GOT3 (cell line): ENCODE measurements around the gene FBN3.

Source experiments
- DNase-seq: peaks from one replicate; lab custom pipeline; 2025; ENCODE audit warnings: mixed read lengths; lab: John Stamatoyannopoulos, UW

The FBN3 gene

DNA sequence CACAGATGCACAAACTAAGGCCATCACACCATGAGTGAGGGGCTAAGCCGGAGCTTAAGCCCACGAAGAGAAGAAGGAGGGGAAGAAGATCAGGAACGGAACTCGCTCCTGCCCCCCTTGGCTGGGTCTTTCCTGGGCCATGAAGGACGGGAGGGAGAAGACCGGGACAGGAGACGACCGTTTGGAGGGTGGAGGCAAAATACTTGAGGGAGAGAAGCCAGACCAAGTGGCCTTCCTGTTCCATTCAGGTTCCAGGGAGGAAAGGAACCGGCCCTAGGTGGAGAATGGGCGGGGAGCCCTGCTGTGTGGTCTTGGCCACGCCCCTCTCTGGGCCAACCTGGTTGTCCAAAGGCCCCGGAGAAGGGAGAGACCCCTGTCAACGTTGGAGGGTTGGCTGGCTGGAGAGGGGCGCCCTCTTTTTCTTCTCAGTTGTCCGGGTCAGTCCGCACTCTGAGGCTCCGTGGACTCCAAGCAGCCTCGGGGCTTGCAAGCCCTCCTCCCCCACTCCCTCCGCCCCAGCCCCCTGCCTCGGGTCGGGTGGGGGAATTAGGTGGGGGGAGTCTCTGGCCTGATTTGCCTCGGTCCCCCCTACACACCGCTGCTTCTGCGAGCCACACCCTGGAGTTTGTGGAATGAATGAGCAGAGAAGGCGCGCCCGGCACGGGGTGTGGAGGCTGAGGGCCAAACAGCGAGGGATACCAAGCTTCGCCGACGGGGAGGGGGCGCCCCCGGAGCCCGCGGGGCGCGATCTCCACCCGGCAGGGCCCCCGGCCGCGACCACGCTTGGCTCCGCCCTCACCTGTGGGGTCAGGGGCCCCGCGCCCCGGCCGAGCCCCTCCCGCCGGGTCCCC lies 757 bp downstream of the FBN3 start:
- no peak for DNase-seq

DNA sequence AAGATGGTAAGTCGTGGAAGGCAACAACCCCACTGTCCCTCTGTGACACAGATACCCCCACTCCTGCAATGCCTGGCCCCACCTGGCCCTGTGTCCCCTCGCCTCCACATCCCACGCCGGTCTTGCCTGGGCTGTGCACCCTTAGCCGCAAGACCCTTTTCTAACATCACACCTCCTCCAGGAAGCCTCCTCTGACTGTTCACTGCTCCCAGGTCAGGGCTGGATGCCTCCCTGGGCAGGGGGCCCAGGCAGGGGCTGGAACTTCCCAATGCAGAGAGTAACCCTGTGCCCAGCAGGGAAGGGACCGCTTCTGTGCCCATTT lies 1.3 kb downstream of the FBN3 start:
- DNase-seq, result no peak

DNA sequence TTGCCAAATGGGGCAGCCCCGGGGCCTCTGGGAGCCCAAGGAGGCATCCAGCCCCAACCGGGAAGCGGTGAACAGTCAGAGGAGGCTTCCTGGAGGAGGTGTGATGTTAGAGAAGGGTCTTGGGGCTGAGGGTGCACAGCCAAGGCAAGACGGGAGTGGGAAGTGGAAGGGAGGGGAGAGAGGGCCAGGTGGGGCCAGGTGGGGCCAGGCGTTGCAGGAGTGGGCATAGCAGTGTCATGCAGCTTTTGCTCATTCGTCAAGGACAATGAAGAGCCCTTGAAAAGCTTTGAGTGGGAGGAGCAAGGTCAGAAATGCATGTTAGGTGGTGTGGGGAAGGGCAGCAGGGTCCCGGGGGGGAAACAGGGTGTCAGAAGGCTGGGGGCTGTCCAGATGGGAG lies 1.8 kb downstream of the FBN3 start:
- no peak for DNase-seq

DNA sequence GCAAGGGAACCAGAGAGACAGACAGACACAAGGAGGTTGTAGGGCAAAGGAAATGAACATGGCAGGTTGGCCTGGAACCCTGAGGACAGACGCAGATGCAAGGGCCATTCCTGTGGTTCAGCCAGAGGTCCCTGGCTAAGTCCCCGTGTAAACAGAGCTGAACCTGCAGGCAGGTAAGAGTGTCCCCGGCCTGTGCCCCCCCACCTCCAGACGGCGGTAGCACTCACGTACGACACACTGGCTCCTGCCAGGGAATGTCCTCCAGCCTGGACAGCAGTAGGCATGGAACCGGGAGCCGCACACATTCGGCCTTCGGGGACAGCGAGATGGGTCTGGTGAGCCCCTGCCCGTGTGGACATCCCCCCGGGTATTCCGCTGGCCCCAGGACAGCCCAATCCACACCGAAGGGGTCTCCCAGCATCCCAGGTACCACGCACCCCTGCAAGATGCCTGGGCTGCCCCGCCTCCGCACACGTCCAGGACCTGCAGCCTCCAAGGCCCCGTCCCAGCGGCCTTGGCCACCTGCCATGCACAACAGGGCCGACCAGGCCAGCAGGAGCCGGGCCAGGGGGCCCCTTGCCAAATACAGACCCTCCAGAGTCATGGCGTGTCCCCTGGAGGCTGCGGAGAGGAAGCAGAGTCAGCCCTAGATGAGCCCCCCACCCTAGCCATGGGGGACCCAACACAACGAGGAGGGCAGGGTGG lies 2.4 kb downstream of the FBN3 start:
- no peak for DNase-seq

DNA sequence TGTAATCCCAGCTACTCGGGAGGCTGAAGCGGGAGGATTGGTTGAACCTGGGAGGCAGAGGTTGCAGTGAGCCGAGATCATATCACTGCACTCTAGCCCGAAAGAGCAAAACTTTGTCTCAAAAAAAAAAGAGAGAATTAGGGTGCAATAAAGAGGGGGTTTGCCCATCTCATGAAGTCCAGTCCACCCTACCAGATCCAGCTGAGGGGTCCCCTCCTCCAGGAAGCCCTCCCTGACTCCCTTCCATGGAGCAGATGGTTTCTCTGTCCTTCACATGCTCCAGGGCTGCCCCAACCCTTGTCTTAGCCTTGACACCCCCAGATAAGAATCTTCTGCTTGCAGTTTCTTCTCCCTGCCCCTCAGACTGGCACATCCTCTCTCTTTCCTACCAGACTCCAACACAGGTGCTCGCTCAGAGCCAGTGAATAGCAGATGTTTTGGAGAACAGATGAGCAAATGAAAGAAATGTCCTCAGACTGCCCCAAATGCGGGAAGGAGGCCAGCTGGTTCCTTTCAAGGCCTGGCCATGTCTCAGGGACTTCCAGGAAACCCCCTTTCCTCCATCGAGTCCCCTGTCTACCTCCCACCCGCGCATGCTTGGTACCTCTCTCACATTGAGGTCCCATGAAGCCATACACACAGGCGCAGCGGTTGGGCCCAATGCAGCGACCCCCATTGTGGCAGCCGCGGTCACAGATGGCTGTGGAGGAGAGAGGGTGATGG lies 5.0 kb downstream of the FBN3 start:
- no peak for DNase-seq

DNA sequence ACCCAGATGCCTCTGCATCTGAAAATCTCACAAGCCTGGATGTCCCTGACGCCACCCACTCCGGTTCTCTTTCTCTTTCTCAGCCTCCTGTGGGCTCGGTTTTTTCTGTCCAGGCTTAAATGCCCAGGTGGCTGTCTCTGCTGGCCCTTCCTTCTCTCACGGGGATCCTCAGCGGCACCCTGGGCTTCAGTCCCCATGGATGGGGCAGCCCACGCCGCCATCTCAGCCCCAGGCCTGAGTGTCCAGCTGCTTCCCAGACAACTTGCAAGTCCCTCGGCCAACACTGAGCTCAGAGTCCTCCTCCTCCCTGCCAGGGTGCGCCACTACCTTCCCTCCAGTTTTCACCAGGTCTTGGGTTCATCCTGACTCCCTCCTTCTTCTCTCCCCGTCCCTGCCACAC lies 6.4 kb downstream of the FBN3 start:
- no peak for DNase-seq

DNA sequence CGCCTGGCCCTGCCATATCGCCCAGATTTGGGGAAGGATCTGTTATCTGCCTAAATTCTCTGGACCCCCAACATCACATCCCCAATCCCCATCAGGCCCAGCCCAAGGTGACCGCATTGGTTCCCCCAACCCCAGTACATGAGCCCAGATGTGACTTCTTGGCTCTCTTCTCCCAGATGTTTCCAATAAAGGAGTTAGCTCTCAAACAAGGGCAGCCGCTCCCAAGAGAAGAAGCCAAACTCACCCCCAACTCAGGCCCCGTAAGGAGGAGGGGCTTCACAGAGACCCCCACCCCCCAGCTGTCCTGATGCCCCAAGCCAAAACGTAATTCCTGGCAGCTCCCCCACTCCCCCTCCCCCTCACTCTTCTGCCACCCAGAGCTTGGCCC lies 6.9 kb downstream of the FBN3 start:
- no peak for DNase-seq

DNA sequence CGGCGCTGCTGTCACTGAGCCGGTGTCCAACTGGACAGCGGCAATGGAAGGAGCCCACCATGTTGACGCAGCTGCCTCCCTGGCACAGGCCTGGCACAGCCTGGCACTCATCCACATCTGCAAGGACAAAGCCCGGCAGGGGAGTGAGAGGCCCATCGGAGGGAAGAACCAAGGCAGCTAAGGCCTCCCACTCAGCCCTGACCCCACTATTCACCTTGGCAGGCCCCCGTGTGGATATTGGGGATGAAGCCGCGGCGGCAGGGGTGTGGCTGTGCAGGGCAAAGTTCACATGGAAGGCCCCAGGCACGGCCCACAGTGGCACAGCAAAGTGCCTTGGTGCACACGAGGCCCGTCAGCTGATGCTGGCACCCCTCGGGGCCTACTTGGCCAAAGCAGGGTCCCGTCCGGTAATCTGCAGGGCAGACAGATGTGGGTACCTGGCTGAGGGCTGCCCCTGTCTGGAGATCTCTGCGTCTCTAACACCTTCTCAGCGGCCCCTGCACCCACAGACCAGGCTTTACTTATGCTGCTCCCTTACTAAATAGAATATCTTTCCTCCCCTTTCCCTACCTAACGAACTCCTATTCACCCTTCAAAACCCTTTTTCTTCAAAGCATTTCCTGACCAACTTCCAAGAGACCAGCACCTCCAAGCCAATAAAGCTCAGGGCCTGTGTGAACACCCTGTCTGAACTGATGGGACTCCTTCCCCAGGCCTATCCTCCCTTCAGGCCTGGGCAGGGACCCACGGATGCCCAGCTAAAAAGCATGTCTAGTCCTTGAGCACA lies 7.5 kb downstream of the FBN3 start:
- no peak for DNase-seq

DNA sequence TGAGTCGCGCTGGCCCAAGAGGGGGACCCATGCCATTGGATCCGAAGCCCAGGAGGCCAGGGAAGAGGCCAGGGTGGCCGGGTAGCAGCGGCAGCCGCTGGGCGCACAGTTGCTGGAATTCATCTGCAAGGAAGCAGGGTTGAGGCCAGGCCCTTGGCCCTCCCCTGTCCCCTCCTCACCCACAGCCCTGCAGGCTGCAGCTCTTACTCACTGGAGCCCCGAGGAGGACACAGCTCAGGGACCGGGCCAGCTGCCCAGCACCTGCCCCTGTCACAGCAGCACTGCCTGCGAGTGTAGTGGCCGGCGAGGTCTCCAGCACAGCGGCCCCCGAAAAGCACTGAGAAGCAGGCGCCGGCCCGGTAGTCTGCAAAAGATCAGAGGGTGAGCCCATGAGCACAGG lies 11.2 kb downstream of the FBN3 start:
- DNase-seq, result no peak

DNA sequence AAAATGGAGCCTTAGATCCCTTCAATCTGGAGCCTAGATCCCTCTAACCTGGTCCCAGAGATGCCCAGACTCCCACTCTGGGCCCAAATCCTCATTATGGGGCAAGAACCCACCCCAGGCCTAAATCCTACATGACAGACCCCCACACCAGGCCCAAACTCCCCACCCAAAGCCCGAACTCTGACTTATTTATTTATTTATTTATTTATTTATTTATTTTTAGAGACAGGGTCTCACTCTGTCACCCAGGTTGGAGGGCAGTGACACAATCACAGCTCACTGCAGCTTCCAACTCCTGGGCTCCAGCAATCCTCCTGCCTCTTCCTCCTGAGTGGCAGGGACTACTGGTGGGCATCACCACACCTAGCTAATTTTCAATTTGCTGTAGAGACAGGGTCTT lies 12.0 kb downstream of the FBN3 start:
- DNase-seq, result no peak

DNA sequence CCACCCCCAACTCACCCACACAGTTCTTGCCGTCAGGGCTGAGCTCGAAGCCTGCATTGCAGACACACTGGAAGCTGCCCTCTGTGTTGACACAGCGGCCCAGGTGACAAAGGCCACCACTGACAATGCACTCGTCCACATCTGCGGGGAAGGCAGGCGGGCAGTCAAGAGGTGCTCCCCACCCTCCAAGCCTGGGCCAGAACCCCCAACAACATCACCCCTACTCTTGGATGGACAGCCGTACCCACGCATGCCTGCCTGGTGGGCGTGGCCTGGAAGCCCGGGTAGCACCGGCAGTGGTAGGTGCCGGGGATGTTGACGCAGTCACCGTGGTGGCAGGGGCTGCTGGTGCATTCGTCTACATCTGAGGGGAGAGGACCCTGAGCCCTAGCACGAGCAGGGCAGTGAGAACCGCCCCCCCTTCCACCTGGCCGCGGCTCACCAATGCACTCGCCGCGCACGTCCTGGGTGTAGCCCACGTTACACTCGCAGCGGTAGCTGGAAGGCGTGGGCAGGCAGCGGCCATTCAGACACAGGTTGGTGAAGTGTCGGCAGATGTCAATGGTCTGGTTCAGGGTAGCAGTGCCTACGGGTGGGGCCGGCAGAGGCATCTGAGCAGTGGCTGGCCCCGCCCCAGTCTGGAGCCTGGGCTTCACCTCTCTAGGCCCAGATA lies 13.3 kb downstream of the FBN3 start:
- DNase-seq, result no peak

DNA sequence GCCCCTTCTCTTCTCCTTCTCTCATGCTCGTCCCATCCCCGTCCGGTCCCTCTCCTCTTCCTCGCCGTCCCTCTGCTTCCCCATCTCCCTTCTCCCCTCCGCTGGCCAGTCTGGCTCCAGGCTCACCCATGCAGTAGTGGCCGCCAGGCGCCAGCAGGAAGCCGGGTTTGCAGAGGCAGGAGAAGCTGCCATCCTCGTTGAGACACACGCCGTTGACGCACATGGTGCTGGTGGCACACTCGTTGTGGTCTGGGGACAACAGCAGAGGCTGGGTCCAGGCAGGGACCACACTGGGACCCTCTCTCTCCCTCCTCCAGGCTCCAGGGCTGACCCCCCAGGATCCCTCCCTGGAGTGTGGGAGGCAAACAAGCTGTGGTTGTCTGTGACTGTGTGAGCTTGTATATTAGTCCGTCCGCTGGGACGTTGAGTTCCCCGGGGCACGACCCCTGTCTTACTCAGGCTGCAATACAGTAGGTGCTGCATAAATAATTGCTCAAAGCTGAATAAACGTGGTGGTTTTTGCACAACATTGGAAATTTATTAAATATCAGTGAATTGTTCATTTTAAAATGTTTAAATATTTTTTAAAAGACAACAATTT lies 16.4 kb downstream of the FBN3 start:
- no peak for DNase-seq

DNA sequence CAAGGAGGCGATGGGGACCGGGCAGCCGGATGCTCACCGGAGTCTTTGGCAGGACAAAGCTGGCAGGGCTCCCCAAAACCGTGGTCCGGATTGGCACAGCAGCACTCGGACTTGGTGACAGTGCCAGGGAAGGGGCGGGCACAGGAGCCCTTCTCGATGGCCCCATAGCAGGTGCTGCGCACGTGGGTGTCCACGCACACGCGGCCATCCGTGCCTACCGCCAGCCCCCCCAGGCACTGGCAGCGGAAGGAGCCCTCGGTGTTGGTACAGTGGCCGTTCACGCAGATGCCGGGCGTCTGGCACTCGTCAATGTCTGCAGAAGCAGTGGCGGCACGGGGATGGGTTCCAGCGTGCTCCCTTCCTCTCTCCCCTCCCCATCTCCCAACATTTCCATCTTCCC lies 17.9 kb downstream of the FBN3 start:
- no peak for DNase-seq

DNA sequence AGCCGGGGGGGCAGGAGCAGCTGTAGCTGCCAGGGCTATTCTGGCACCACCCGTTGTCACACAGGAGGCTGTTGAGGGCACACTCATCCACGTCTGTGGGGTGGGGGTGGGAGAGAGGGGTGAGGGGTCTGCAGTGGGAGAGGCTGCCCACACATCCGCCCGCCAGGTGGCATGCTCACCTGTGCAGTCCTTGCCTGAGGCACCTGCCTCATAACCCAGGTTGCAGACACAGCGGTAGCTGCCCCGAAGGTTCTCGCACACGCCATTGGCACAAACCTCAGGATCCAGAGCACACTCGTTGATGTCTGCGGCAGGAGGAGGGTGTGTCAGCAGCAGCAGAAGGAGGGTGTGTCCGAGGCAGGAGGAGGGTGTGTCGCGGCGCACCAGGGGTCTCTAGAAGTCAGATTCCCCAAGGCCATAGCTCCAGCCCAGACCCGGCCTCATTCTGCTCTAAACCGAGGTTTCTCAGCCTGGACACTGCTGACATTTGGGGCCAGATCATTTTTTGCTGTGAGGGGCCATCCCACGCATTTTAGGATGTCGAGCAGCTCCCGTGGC lies 20.3 kb downstream of the FBN3 start:
- no peak for DNase-seq

DNA sequence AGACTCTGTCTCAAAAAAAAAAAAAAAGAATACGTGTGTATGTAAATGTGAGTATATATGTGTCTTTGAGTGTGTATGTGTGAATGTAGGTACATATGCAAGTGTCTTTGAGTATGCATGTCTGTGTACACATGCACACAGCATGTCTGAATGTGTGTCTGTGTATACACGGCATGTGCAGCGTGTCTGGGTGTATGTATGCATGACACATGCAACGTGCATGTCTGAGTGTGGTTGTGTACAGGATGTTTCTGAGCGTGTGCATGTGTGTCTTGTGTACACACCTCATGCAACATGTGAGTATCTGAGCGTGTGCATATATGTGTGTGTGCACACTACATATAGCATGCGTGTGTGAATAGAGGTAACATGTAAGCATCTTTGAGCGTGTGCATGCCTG lies 20.8 kb downstream of the FBN3 start:
- DNase-seq, result no peak

DNA sequence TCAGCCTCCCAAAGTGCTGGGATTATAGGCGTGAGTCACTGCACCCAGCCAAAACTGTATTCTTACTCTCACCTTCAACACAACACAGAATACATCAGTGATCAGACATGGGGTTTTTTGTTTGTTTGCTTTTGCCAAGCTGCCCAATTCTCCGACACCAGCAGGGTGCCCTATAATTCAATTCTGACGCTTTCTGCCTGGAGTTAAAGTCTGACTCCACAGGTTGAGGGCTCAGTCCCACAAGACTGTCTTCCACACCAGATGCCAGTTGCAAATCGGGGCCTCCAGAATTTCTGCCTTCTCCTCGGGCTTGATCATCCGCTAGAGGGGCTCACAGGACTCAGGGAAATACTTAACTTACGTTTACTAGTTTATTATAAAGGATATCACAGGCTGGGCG lies 22.1 kb downstream of the FBN3 start:
- DNase-seq, result no peak

DNA sequence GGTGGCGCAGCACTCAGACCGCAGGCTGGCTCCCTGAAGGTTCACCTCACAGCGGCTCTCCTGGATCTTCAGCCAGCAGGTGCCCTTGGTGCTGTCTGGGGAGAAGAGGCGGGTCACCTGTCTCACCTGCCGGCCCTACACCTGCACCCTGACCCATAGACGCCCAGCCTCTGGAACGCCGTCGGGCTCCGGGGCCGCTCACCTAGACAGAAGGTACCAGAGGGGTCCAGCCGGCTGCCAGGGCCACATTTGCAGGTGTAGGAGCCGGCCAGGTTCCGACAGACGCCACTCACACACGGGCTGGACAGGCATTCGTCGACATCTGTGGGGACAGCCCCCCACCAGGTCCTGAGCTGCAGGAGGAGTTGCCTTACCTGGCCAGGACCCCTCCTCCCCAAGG lies 22.9 kb downstream of the FBN3 start:
- no peak for DNase-seq

DNA sequence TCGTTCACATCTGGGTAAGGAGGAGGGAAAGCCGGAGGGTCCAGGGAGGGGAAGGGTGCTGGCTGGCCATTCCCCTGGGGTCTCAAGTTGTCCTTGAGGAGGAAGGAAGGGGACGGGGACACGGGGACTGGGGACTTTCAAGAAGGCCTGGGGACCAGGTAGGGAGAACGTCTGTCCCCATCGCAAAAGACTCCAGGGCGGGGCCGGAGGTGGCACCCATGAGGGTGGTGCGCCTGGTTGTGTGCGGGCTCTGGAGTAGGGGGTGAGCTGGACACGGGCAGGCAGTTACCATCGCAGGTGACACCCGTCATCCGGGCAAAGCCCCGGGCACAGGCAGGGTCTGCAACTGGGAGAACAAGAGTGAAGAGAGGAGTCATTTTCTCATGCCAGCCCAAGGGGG lies 23.4 kb downstream of the FBN3 start:
- no peak for DNase-seq

DNA sequence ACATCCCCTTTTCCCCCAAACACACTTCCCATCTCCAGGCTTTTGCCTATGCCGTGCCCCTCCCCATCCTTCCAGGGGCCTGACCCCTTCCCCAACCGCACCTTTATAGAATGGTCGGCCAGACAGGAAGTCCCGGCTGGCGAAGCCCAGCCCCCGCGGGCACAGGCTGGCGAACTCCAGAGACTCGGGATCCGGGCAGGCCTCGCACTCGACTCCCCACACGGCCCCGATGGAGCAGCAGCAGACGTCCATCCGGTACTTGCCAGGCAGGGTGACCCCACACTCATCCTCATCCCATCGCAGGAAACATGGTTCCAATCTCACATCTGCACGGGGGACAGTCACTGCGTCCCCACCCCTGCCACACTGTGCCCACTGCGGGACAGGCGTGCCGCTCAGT lies 25.7 kb downstream of the FBN3 start:
- no peak for DNase-seq

DNA sequence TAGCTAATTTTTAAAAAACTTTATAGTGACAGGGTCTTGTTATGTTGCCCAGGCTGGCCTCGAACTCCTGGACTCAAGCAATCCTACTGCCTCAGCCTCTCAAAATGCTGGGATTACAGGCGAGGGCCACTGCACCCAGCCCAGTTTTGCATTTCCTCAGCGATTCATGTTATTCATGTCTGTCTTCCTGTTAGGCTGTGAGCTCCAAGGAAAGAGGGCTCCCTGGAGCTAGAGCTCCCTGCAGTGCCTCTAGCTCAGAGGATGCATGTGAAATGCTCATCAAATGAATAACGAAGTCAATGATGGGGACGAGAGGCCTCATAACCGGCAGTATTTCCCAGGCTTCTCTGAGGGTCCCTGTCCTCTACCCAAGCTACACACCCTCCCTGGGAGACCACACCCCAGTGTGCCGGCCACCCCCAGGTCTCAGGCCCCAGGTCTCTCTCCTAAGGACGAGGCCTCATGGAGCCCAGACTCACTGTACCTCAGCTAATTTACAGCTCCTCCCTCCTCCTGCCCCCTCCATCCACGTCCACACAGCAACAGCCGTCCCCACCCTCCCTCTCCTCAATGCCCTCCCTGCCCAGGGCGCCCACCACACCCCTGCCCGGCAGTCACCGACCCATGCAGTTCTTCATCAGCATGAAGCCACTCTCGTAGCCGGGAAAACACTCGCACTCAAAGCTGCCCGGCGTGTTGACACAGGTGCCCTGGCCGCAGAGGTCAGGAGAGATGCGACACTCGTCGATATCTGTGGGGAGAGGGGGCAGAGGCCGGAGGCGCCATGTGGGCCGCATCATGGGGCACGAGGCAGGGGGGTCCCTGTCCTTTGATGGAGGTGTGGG lies 28.5 kb downstream of the FBN3 start:
- no peak for DNase-seq
